OCI-LY3 (cell line): Measurements from ENCODE around the gene TTC28.

Experiments
- H2AFZ ChIP-seq: fragments of 200-600, 300-600 bp; shearing (Covaris generic); 2 replicates; pipeline ENCODE4 v1.6.0; 2014; ENCODE audit warnings: antibody characterized with exemption, low read depth, low read length
- H3K27ac ChIP-seq: fragments of 200-600, 300-600 bp; sonication (generic); 2 replicates; pipeline ENCODE4 v1.5.1; 2014; ENCODE audit warnings: mild to moderate bottlenecking, low read length, moderate library complexity, mixed read lengths
- H3K27me3 ChIP-seq: fragments of 200-600, 300-600 bp; sonication (generic); 2 replicates; pipeline ENCODE4 v1.6.1; 2014; ENCODE audit warnings: low read depth, low read length, mixed read lengths
- H3K36me3 ChIP-seq: fragments of 200-600, 300-600 bp; sonication (generic); replicated peaks from 2 replicates; pipeline ENCODE3; 2014; ENCODE audit warnings: low read depth, low read length, mixed read lengths
- H3K4me1 ChIP-seq: fragments of 300-600, 200-600 bp; sonication (generic); 2 replicates; pipeline ENCODE4 v1.6.1; 2014; ENCODE audit warnings: low read length, mixed read lengths
- H3K4me2 ChIP-seq: fragments of 200-600, 300-600 bp; sonication (generic); 2 replicates; pipeline ENCODE4 v1.6.1; 2014; ENCODE audit warnings: low read length, mixed read lengths
- H3K4me3 ChIP-seq: fragments of 300-600, 200-600 bp; sonication (generic); 2 replicates; pipeline ENCODE4 v1.5.1; 2014; ENCODE audit warnings: antibody characterized with exemption, mild to moderate bottlenecking, low read length, moderate library complexity
- H3K79me2 ChIP-seq: fragments of 300-600, 200-600 bp; shearing (Covaris generic); 2 replicates; pipeline ENCODE4 v1.6.1; 2014; ENCODE audit warnings: mild to moderate bottlenecking, low read length, mixed read lengths
- H3K9ac ChIP-seq: fragments of 300-600, 200-600 bp; shearing (Covaris generic); 2 replicates; pipeline ENCODE4 v1.6.0; 2014; ENCODE audit warnings: mild to moderate bottlenecking, low read length, moderate library complexity
- H3K9me3 ChIP-seq: fragments of 200-600, 300-600 bp; shearing (Covaris generic); 2 replicates; pipeline ENCODE4 v1.6.1; 2014; ENCODE audit warnings: low read length, mixed read lengths; ENCODE audit not compliant: insufficient read depth
- H4K20me1 ChIP-seq: fragments of 200-600, 300-600 bp; sonication (generic); 2 replicates; pipeline ENCODE4 v1.6.1; 2016; ENCODE audit warnings: low read length, mixed read lengths; ENCODE audit not compliant: insufficient read depth
- EZH2phosphoT487 ChIP-seq: fragments of 200-600 bp; shearing (Covaris generic); IDR thresholded peaks from 2 replicates; pipeline ENCODE4 v1.6.1; 2018; ENCODE audit warnings: antibody characterized with exemption, mixed run types, low read depth
- TF ChIP-seq, protein P1 (sequence below): fragments of 200-600, 300-600 bp; sonication (generic); IDR thresholded peaks from 2 replicates; pipeline ENCODE4 v1.5.1; 2014; ENCODE audit warnings: antibody characterized with exemption, low read length, low read depth

TTC28 gene

DNA sequence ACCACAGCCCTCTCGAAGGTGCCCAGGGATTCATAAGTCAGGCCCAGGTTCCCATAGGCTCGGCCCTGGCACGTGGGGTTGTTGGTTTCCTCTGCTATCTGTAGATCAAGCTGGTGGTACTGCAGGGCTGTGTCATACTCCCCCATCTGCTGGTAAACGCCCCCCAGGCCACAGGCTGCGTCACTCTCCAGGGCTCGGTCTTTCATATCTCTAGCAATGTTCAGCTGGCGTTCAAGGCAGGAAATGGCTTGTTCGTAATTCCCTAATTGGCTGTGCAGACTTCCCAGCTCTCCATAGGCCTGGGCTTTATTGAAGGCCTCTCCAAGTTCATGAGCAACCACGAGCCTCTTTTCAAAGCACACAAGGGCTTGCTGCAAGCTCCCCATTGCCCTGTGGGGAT, 574.2 kb downstream of the TTC28 start:
- H3K4me2 ChIP-seq: no peak overlapping the region
- no peak overlapping the region for H3K9ac ChIP-seq
- no peaks in the 10 kb centered on the region for H3K9me3 ChIP-seq
- H2AFZ ChIP-seq: no peak overlapping the region
- TF ChIP-seq, protein P1, sequence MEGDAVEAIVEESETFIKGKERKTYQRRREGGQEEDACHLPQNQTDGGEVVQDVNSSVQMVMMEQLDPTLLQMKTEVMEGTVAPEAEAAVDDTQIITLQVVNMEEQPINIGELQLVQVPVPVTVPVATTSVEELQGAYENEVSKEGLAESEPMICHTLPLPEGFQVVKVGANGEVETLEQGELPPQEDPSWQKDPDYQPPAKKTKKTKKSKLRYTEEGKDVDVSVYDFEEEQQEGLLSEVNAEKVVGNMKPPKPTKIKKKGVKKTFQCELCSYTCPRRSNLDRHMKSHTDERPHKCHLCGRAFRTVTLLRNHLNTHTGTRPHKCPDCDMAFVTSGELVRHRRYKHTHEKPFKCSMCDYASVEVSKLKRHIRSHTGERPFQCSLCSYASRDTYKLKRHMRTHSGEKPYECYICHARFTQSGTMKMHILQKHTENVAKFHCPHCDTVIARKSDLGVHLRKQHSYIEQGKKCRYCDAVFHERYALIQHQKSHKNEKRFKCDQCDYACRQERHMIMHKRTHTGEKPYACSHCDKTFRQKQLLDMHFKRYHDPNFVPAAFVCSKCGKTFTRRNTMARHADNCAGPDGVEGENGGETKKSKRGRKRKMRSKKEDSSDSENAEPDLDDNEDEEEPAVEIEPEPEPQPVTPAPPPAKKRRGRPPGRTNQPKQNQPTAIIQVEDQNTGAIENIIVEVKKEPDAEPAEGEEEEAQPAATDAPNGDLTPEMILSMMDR: no peak
- TF ChIP-seq EZH2phosphoT487: no peak
- H3K79me2 ChIP-seq: no peaks in the 10 kb centered on the region
- H3K4me3 ChIP-seq: no peak overlapping the region
- H3K27me3 ChIP-seq: no peaks in the 10 kb centered on the region
- no peaks in the 10 kb centered on the region for H4K20me1 ChIP-seq
- H3K27ac ChIP-seq: no peak overlapping the region
- no peaks in the 10 kb centered on the region for H3K36me3 ChIP-seq
- H3K4me1 ChIP-seq: no peaks in the 10 kb centered on the region

- no peaks in the 10 kb centered on the region for H4K20me1 ChIP-seq
- no peak overlapping the region for H3K27ac ChIP-seq
- no peaks in the 10 kb centered on the region for H3K9me3 ChIP-seq
- no peaks in the 10 kb centered on the region for H3K79me2 ChIP-seq
- no peak overlapping the region for H3K4me3 ChIP-seq
- H3K4me1 ChIP-seq: no peaks in the 10 kb centered on the region
- TF ChIP-seq, protein P1: no peak
- TF ChIP-seq EZH2phosphoT487: no peak
- no peak overlapping the region for H3K9ac ChIP-seq
- H3K4me2 ChIP-seq: no peak overlapping the region
- H3K36me3 ChIP-seq: no peaks in the 10 kb centered on the region
- no peak overlapping the region for H2AFZ ChIP-seq
- H3K27me3 ChIP-seq: no peaks in the 10 kb centered on the region
Observed at GRCh38 chr22:28103596-28103995, 576.0 kb downstream of the TTC28 start.

DNA sequence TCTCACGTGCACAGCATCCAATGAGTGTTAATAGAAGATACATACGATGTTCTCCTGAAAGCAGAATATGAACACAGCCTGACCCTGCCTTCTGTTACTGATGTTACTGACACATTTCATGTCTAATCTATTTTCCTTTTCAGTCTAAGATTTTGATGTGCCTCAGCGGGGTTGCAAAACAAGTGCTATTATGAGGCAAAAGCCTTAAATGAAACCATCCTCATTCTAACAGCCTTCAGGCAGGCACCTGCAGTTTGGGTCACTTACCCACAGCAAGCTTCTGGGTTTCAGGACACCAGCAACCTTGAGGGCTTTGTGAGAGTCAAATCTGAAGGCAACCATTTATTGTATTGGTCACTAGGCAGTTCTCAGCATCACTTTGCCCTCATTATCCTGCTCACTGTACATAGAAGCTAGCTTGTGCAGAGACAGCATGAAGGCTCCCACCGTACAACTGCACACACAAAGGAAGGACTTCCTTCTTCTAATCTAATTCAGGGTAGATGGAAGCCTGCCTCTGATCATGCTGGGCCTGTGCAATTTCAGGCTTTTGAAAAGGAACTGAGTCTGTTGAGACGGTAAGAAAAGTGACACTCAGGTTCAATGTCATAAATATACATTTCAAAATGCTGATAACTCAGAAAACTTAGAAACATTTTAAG, 577.4 kb downstream of the TTC28 start:
- H3K4me3 ChIP-seq: no peak overlapping the region
- no peak overlapping the region for H3K27ac ChIP-seq
- H3K4me2 ChIP-seq: no peak overlapping the region
- no peak overlapping the region for H3K9ac ChIP-seq
- TF ChIP-seq, protein P1: no peak
- TF ChIP-seq EZH2phosphoT487: no peak
- no peak overlapping the region for H2AFZ ChIP-seq
- no peaks in the 10 kb centered on the region for H3K4me1 ChIP-seq
- H3K27me3 ChIP-seq: no peaks in the 10 kb centered on the region
- no peaks in the 10 kb centered on the region for H3K36me3 ChIP-seq
- H4K20me1 ChIP-seq: no peaks in the 10 kb centered on the region
- no peaks in the 10 kb centered on the region for H3K9me3 ChIP-seq
- H3K79me2 ChIP-seq: no peaks in the 10 kb centered on the region

DNA sequence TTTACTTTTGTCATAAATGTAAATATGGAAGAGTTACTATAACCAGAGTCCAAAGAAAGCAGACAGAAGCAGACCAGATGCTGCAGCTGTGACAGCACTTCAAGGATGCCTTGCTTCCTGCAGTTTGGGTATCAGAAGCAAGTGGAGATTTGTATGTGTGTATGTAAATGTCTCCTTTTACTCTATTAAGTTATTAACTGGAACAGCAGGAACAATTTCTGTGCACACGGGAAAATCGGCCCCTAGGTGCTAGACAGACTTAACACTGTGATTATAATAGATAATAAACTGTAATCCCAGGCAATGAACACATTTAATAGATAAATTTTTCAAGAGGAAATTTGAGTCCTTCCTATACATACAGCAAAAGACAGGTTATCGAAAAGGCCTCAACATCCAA, 582.0 kb downstream of the TTC28 start:
- H4K20me1 ChIP-seq: no peaks in the 10 kb centered on the region
- H3K9me3 ChIP-seq: no peaks in the 10 kb centered on the region
- no peak overlapping the region for H3K4me2 ChIP-seq
- H3K27ac ChIP-seq: no peak overlapping the region
- H3K79me2 ChIP-seq: no peaks in the 10 kb centered on the region
- TF ChIP-seq EZH2phosphoT487: no peak
- TF ChIP-seq, protein P1: no peak
- no peak overlapping the region for H3K4me3 ChIP-seq
- H2AFZ ChIP-seq: no peak overlapping the region
- H3K27me3 ChIP-seq: no peaks in the 10 kb centered on the region
- H3K9ac ChIP-seq: no peak overlapping the region
- no peaks in the 10 kb centered on the region for H3K36me3 ChIP-seq
- no peaks in the 10 kb centered on the region for H3K4me1 ChIP-seq
